ENCODE results near the gene SATB2.

SATB2 gene

GRCh38 chr2:199458009-199458805 lies 468 bp upstream of the SATB2 start:
- H3K4me3 ChIP-seq (ENCODE audit: low read depth in 1 of 2, low read length in 2 of 2) = peak overlapping the region in 1 of 2 donors; percentile 93
- peaks cover 0 to 4% of the 10 kb centered on the region in 2 donors for H3K36me3 ChIP-seq (ENCODE audit: control insufficient read depth in 1 of 2, insufficient read depth in 2 of 2, low read length in 2 of 2)
- H3K4me1 ChIP-seq (ENCODE audit: control insufficient read depth in 1 of 2, insufficient read depth in 2 of 2, low read length in 2 of 2) = peaks cover 0 to 36% of the 10 kb centered on the region in 2 donors
- H3K27ac ChIP-seq (ENCODE audit: low read length) = no peak overlapping the region
- H3K9me3 ChIP-seq (ENCODE audit: control insufficient read depth in 1 of 2, low read length in 2 of 2) = no peaks in the 10 kb centered on the region
- peaks cover 42% of the 10 kb centered on the region for H3K27me3 ChIP-seq (ENCODE audit: low read depth, low read length)

GRCh38 chr2:199456383-199457146 lies 1.2 kb downstream of the SATB2 start:
- H3K27me3 ChIP-seq (ENCODE audit: low read depth, low read length) = peaks cover 34% of the 10 kb centered on the region
- peak overlapping the region; percentile 11 to 93 for H3K4me3 ChIP-seq (ENCODE audit: low read depth in 1 of 2, low read length in 2 of 2)
- H3K36me3 ChIP-seq (ENCODE audit: control insufficient read depth in 1 of 2, insufficient read depth in 2 of 2, low read length in 2 of 2) = peaks cover 0 to 4% of the 10 kb centered on the region in 2 donors
- H3K27ac ChIP-seq (ENCODE audit: low read length) = no peak overlapping the region
- H3K4me1 ChIP-seq (ENCODE audit: control insufficient read depth in 1 of 2, insufficient read depth in 2 of 2, low read length in 2 of 2) = peaks cover 0 to 31% of the 10 kb centered on the region in 2 donors
- H3K9me3 ChIP-seq (ENCODE audit: control insufficient read depth in 1 of 2, low read length in 2 of 2) = no peaks in the 10 kb centered on the region

GRCh38 chr2:199455545-199456382 lies 2.0 kb downstream of the SATB2 start:
- peaks cover 34% of the 10 kb centered on the region for H3K27me3 ChIP-seq (ENCODE audit: low read depth, low read length)
- H3K36me3 ChIP-seq (ENCODE audit: control insufficient read depth in 1 of 2, insufficient read depth in 2 of 2, low read length in 2 of 2) = peaks cover 0 to 4% of the 10 kb centered on the region in 2 donors
- H3K27ac ChIP-seq (ENCODE audit: low read length) = no peak overlapping the region
- peak overlapping the region in 1 of 2 donors; percentile 31 for H3K4me3 ChIP-seq (ENCODE audit: low read depth in 1 of 2, low read length in 2 of 2)
- no peaks in the 10 kb centered on the region for H3K9me3 ChIP-seq (ENCODE audit: control insufficient read depth in 1 of 2, low read length in 2 of 2)
- H3K4me1 ChIP-seq (ENCODE audit: control insufficient read depth in 1 of 2, insufficient read depth in 2 of 2, low read length in 2 of 2) = peaks cover 0 to 31% of the 10 kb centered on the region in 2 donors

DNA sequence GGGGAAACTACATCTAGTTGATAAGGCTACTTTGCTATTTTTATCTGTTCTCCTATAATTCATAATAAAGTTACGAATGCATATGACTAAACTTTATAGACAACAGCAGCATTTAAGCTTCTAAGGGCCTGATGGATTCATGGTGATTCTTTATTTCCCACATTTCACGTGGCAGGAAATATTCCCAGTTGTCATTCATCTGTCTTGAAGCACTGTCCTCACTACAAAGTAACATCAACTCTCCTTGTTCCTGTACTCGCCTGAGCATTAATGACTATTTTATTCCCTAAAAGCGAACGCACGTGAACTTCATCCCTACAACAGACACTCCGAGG lies 2.6 kb downstream of the SATB2 start:
- H3K27ac ChIP-seq (ENCODE audit: low read length) = no peak overlapping the region
- H3K9me3 ChIP-seq (ENCODE audit: control insufficient read depth in 1 of 2, low read length in 2 of 2) = no peaks in the 10 kb centered on the region
- peaks cover 0 to 4% of the 10 kb centered on the region in 2 donors for H3K36me3 ChIP-seq (ENCODE audit: control insufficient read depth in 1 of 2, insufficient read depth in 2 of 2, low read length in 2 of 2)
- H3K4me1 ChIP-seq (ENCODE audit: control insufficient read depth in 1 of 2, insufficient read depth in 2 of 2, low read length in 2 of 2) = peaks cover 0 to 29% of the 10 kb centered on the region in 2 donors
- H3K4me3 ChIP-seq (ENCODE audit: low read depth in 1 of 2, low read length in 2 of 2) = peak overlapping the region in 1 of 2 donors; percentile 31
- peaks cover 30% of the 10 kb centered on the region for H3K27me3 ChIP-seq (ENCODE audit: low read depth, low read length)

- Histone ChIP-seq H3K4me3 (ENCODE audit: low read depth in 1 of 2, low read length in 2 of 2) (no peak overlapping the region), H3K27me3 (ENCODE audit: low read depth, low read length) (peaks cover 28% of the 10 kb centered on the region)
Measured at GRCh38 chr2:199452991-199453379, 4.8 kb downstream of the SATB2 start.

DNA sequence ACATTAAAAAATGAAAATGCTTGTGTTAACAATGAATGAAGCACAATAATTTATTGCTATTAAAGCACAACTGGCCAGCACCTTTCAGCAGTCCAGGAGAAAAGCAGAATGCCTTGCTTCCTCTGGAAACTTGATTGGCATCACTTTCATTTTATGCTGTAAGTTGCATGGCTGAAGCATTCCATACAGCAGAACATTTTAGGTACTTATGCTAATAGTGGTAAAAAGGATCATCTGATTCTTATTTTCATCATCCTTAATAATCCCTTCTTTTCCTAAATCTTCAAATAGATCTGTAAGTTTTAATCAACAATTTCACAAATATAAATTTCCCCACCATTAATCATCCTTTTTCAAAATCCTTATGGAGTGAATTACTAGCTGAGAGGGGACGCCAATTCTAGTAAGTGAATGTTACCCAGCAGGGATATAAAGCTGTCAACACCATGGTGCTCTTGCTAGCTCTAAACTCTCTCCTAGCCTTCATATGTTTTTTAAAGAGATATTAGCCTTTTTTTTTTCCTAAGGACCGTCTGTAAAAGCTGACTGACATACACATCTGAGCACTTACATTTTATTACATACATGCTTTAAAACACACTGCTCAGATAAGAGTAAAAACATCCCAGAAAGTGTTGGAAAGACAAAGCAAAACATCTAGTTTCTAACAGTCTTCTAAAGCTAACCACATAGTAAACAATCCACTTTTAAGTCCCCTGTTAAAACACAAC lies 5.3 kb downstream of the SATB2 start:
- Histone ChIP-seq H3K36me3 (ENCODE audit: control insufficient read depth in 1 of 2, insufficient read depth in 2 of 2, low read length in 2 of 2) (no peaks in the 10 kb centered on the region), H3K4me1 (ENCODE audit: control insufficient read depth in 1 of 2, insufficient read depth in 2 of 2, low read length in 2 of 2) (peaks cover 0 to 18% of the 10 kb centered on the region in 2 donors), H3K27me3 (ENCODE audit: low read depth, low read length) (peaks cover 28% of the 10 kb centered on the region), H3K27ac (ENCODE audit: low read length) (no peak overlapping the region), H3K9me3 (ENCODE audit: control insufficient read depth in 1 of 2, low read length in 2 of 2) (no peaks in the 10 kb centered on the region), H3K4me3 (ENCODE audit: low read depth in 1 of 2, low read length in 2 of 2) (no peak overlapping the region)

More at GRCh38 chr2:199452991-199453379, 4.8 kb downstream of the SATB2 start:
- peaks cover 0 to 24% of the 10 kb centered on the region in 2 donors for H3K4me1 ChIP-seq (ENCODE audit: control insufficient read depth in 1 of 2, insufficient read depth in 2 of 2, low read length in 2 of 2)
- H3K9me3 ChIP-seq (ENCODE audit: control insufficient read depth in 1 of 2, low read length in 2 of 2) = no peaks in the 10 kb centered on the region
- no peaks in the 10 kb centered on the region for H3K36me3 ChIP-seq (ENCODE audit: control insufficient read depth in 1 of 2, insufficient read depth in 2 of 2, low read length in 2 of 2)
- H3K27ac ChIP-seq (ENCODE audit: low read length) = no peak overlapping the region

- Histone ChIP-seq H3K9me3 (ENCODE audit: control insufficient read depth in 1 of 2, low read length in 2 of 2) (no peaks in the 10 kb centered on the region), H3K27ac (ENCODE audit: low read length) (no peak overlapping the region), H3K36me3 (ENCODE audit: control insufficient read depth in 1 of 2, insufficient read depth in 2 of 2, low read length in 2 of 2) (no peaks in the 10 kb centered on the region), H3K27me3 (ENCODE audit: low read depth, low read length) (peaks cover 7% of the 10 kb centered on the region), H3K4me3 (ENCODE audit: low read depth in 1 of 2, low read length in 2 of 2) (no peak overlapping the region), H3K4me1 (ENCODE audit: control insufficient read depth in 1 of 2, insufficient read depth in 2 of 2, low read length in 2 of 2) (no peaks in the 10 kb centered on the region)
Measured at GRCh38 chr2:199449956-199450355, 7.8 kb downstream of the SATB2 start.

DNA sequence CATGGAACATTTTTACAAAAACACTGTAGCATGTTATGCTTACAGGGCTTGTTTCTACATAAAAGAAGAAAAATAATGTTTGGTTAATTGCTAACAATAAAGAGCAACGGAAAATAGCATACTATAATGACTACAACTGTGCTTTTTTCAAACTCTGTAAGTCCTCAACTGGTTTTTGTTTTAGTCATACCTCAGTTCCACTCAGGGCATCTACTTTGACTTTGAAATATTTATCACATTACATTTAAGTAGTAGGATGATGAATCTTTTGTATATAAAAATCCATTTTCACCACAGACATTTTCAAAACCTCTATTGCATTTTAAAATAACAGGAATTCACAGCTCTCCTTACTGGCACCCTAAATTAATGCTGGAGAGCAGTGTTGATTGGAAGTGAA lies 8.3 kb downstream of the SATB2 start:
- H3K9me3 ChIP-seq (ENCODE audit: control insufficient read depth in 1 of 2, low read length in 2 of 2) = no peaks in the 10 kb centered on the region
- H3K4me3 ChIP-seq (ENCODE audit: low read depth in 1 of 2, low read length in 2 of 2) = no peak overlapping the region
- no peaks in the 10 kb centered on the region for H3K36me3 ChIP-seq (ENCODE audit: control insufficient read depth in 1 of 2, insufficient read depth in 2 of 2, low read length in 2 of 2)
- no peak overlapping the region for H3K27ac ChIP-seq (ENCODE audit: low read length)
- no peaks in the 10 kb centered on the region for H3K4me1 ChIP-seq (ENCODE audit: control insufficient read depth in 1 of 2, insufficient read depth in 2 of 2, low read length in 2 of 2)
- H3K27me3 ChIP-seq (ENCODE audit: low read depth, low read length) = peaks cover 7% of the 10 kb centered on the region

GRCh38 chr2:199446996-199447576 lies 10.7 kb downstream of the SATB2 start:
- H3K36me3 ChIP-seq (ENCODE audit: control insufficient read depth in 1 of 2, insufficient read depth in 2 of 2, low read length in 2 of 2) = no peaks in the 10 kb centered on the region
- H3K27me3 ChIP-seq (ENCODE audit: low read depth, low read length) = no peaks in the 10 kb centered on the region
- no peaks in the 10 kb centered on the region for H3K9me3 ChIP-seq (ENCODE audit: control insufficient read depth in 1 of 2, low read length in 2 of 2)
- H3K4me1 ChIP-seq (ENCODE audit: control insufficient read depth in 1 of 2, insufficient read depth in 2 of 2, low read length in 2 of 2) = no peaks in the 10 kb centered on the region
- H3K4me3 ChIP-seq (ENCODE audit: low read depth in 1 of 2, low read length in 2 of 2) = no peak overlapping the region
- H3K27ac ChIP-seq (ENCODE audit: low read length) = no peak overlapping the region

GRCh38 chr2:199444749-199445148 lies 13.0 kb downstream of the SATB2 start:
- Histone ChIP-seq H3K9me3 (ENCODE audit: control insufficient read depth in 1 of 2, low read length in 2 of 2) (no peaks in the 10 kb centered on the region), H3K27ac (ENCODE audit: low read length) (no peak overlapping the region), H3K4me1 (ENCODE audit: control insufficient read depth in 1 of 2, insufficient read depth in 2 of 2, low read length in 2 of 2) (no peaks in the 10 kb centered on the region), H3K36me3 (ENCODE audit: control insufficient read depth in 1 of 2, insufficient read depth in 2 of 2, low read length in 2 of 2) (no peaks in the 10 kb centered on the region), H3K4me3 (ENCODE audit: low read depth in 1 of 2, low read length in 2 of 2) (no peak overlapping the region), H3K27me3 (ENCODE audit: low read depth, low read length) (no peaks in the 10 kb centered on the region)

Data from muscle layer of duodenum (tissue), 2 donors.